SHP77 (cell line): ENCODE measurements around the gene SOWAHC.
"Not testable (repeated sequence)": the region's sequence is repeated elsewhere in the genome, so short reads cannot be mapped to it uniquely, and the experiment has no call there.

ENCODE experiments used
- DNase-seq, 2 experiments: peaks; one replicate each; lab custom pipeline; 2025; lab: John Stamatoyannopoulos, UW

Gene SOWAHC

GRCh38 chr2:109615637-109616144 is 1.5 kb downstream of the SOWAHC start:
- DNase-seq: no peak

GRCh38 chr2:109616184-109616583 is 2.0 kb downstream of the SOWAHC start:
- no peak for DNase-seq

- no peak for DNase-seq
Measured at GRCh38 chr2:109619032-109619615, 5.0 kb downstream of the SOWAHC start.

- no peak for DNase-seq
Measured at GRCh38 chr2:109623297-109623696, 9.1 kb downstream of the SOWAHC start.

- DNase-seq: no peak
Measured at GRCh38 chr2:109623923-109624322, 9.8 kb downstream of the SOWAHC start.

- no peak for DNase-seq
Measured at GRCh38 chr2:109624339-109624738, 10.2 kb downstream of the SOWAHC start.

- DNase-seq: not testable (repeated sequence)
Measured at GRCh38 chr2:109628321-109628720, 14.2 kb downstream of the SOWAHC start.

- no peak for DNase-seq
Measured at GRCh38 chr2:109629867-109630266, 15.7 kb downstream of the SOWAHC start.

GRCh38 chr2:109630441-109631430 is 16.6 kb downstream of the SOWAHC start:
- DNase-seq: no peak

GRCh38 chr2:109631741-109632140 is 17.6 kb downstream of the SOWAHC start:
- no peak for DNase-seq

GRCh38 chr2:109632158-109632789 is 18.1 kb downstream of the SOWAHC start:
- no peak for DNase-seq

- no peak for DNase-seq
Measured at GRCh38 chr2:109633284-109633961, 19.3 kb downstream of the SOWAHC start.

GRCh38 chr2:109635426-109636304 is 21.5 kb downstream of the SOWAHC start:
- DNase-seq: no peak

- no peak for DNase-seq
Measured at GRCh38 chr2:109636317-109636716, 22.2 kb downstream of the SOWAHC start.

- DNase-seq: no peak
Measured at GRCh38 chr2:109637749-109638570, 23.8 kb downstream of the SOWAHC start.

GRCh38 chr2:109638795-109639194 is 24.6 kb downstream of the SOWAHC start:
- DNase-seq: peak; percentile 14 to 30

GRCh38 chr2:109640000-109640399 is 25.8 kb downstream of the SOWAHC start:
- not testable (repeated sequence) for DNase-seq

- no peak for DNase-seq
Measured at GRCh38 chr2:109644571-109645275, 30.6 kb downstream of the SOWAHC start.

GRCh38 chr2:109645412-109646184 is 31.4 kb downstream of the SOWAHC start:
- no peak for DNase-seq
